ENCODE measurements around the gene KLF12.

DNA sequence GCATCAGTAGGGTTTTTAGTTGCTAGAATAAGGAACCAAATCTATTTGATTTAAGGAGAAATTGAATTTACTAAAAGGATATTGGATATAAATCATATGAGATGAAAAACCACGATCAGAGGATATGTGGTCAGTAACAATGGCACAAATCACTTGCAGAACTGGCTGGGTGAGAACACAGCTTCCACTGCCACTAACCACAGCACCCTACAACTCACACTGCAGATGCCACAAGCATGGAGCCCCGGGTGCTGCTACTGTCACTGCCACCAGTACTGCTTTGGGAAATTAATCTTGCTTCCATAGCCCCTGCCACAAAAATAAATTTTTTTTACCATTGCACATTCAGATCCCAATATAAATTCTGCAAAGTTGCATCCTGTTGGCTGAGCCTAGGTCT is 40.6 kb upstream of the KLF12 start:
- TF ChIP-seq POLR2A (IDR thresholded peaks at IDR 0.05): no peak
- TF ChIP-seq CTCF (IDR thresholded peaks at IDR 0.05 in 4 of 5, conservative IDR thresholded peaks at IDR 0.05 in 1 of 5): no peak

Data from gastrocnemius medialis (tissue), 4 donors.